Activated CD4-positive, alpha-beta T cell treated with anti-CD3 and anti-CD28 coated beads, Interleukin-2, amount 10 ng/mL, durations not matched to agents 24 days and 14 days (primary cell): Measurements from ENCODE around the gene TNFRSF21. TPM values are rescaled to one million over a fixed set of nuclear protein-coding genes. Genes with fewer than 3 reads are reported as not detected.

Experiments used
- DNase-seq: peaks from one replicate; pipeline ENCODE4 v3.0.0; 2022
- H3K27ac Mint-ChIP-seq: one replicate; pipeline ENCODE4 v1.8.0; 2022; ENCODE audit warnings: mild to moderate bottlenecking, mixed read lengths
- H3K27me3 Mint-ChIP-seq: one replicate; pipeline ENCODE4 v1.8.0; 2022; ENCODE audit warnings: mixed read lengths
- H3K36me3 Mint-ChIP-seq: one replicate; pipeline ENCODE4 v1.8.0; 2022; ENCODE audit warnings: low read depth, mild to moderate bottlenecking, mixed read lengths
- H3K4me1 Mint-ChIP-seq: one replicate; pipeline ENCODE4 v1.8.0; 2021; ENCODE audit warnings: mixed read lengths
- H3K4me3 Mint-ChIP-seq: one replicate; pipeline ENCODE4 v1.8.0; 2022; ENCODE audit warnings: mild to moderate bottlenecking, moderate library complexity, mixed read lengths
- H3K9me3 Mint-ChIP-seq: one replicate; pipeline ENCODE4 v1.8.0; 2021; ENCODE audit warnings: mixed read lengths
- intact Hi-C: fragments of 100-400 bp; cut with micrococcal nuclease; formaldehyde crosslinking; loops from one replicate; pipeline ENCODE4 v1.15.1; 2023
- total RNA-seq: library from RNA; stranded (reverse); gene quantifications from 2 replicates; pipeline ENCODE4 v1.2.3, GENCODE V29; 2022

Gene TNFRSF21, protein sequence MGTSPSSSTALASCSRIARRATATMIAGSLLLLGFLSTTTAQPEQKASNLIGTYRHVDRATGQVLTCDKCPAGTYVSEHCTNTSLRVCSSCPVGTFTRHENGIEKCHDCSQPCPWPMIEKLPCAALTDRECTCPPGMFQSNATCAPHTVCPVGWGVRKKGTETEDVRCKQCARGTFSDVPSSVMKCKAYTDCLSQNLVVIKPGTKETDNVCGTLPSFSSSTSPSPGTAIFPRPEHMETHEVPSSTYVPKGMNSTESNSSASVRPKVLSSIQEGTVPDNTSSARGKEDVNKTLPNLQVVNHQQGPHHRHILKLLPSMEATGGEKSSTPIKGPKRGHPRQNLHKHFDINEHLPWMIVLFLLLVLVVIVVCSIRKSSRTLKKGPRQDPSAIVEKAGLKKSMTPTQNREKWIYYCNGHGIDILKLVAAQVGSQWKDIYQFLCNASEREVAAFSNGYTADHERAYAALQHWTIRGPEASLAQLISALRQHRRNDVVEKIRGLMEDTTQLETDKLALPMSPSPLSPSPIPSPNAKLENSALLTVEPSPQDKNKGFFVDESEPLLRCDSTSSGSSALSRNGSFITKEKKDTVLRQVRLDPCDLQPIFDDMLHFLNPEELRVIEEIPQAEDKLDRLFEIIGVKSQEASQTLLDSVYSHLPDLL
- total RNA-seq: 3.8 and 4.2 TPM in 2 replicates

GRCh38 chr6:47309291-47310130 lies at the start of gene TNFRSF21:
Gene TNFRSF21 (minus strand): TSS chr6:47309905. CDS start chr6:47309511, 394 bp downstream.
- peaks cover 56% of the 10 kb centered on the region for H3K27me3 Mint-ChIP-seq
- H3K27ac Mint-ChIP-seq: peak within 1 kb of the TSS; percentile 58
- H3K36me3 Mint-ChIP-seq: no peaks in the 10 kb centered on the region
- peak; percentile 95 for DNase-seq
- H3K9me3 Mint-ChIP-seq: no peaks in the 10 kb centered on the region
- H3K4me1 Mint-ChIP-seq: peaks cover 9% of the 10 kb centered on the region
- intact Hi-C loops: loop anchor here (1.0 to 5.0 kb wide), 3 partner anchors 212 to 460 kb away; no protein-coding TSS in a partner anchor
- H3K4me3 Mint-ChIP-seq: peak within 1 kb of the TSS; percentile 64

- no peak overlapping the region for H3K27ac Mint-ChIP-seq
- peaks cover 13% of the 10 kb centered on the region for H3K27me3 Mint-ChIP-seq
- DNase-seq: no peak
- H3K36me3 Mint-ChIP-seq: no peaks in the 10 kb centered on the region
- intact Hi-C loops: no loop called here
- no peak overlapping the region for H3K4me3 Mint-ChIP-seq
- H3K4me1 Mint-ChIP-seq: no peaks in the 10 kb centered on the region
- H3K9me3 Mint-ChIP-seq: no peaks in the 10 kb centered on the region
These were observed 48.9 kb upstream of the TNFRSF21 start for GRCh38 chr6:47358440-47359225.

GRCh38 chr6:47357827-47358226 lies 48.1 kb upstream of the TNFRSF21 start:
- Mint-ChIP-seq H3K4me3 (no peak overlapping the region), H3K27me3 (peaks cover 12% of the 10 kb centered on the region), H3K27ac (no peak overlapping the region), H3K36me3 (no peaks in the 10 kb centered on the region), H3K9me3 (no peaks in the 10 kb centered on the region), H3K4me1 (no peaks in the 10 kb centered on the region)
- intact Hi-C loops: no loop called here
- no peak for DNase-seq

GRCh38 chr6:47355496-47355895 lies 45.8 kb upstream of the TNFRSF21 start:
- Mint-ChIP-seq H3K9me3 (no peaks in the 10 kb centered on the region), H3K27ac (no peak overlapping the region), H3K36me3 (no peaks in the 10 kb centered on the region), H3K4me3 (no peak overlapping the region), H3K27me3 (peaks cover 12% of the 10 kb centered on the region), H3K4me1 (no peaks in the 10 kb centered on the region)
- DNase-seq: no peak
- intact Hi-C loops: no loop called here

- Mint-ChIP-seq H3K9me3 (no peaks in the 10 kb centered on the region), H3K36me3 (no peaks in the 10 kb centered on the region), H3K4me1 (no peaks in the 10 kb centered on the region), H3K27me3 (peaks cover 6% of the 10 kb centered on the region), H3K4me3 (no peak overlapping the region), H3K27ac (no peak overlapping the region)
- no peak for DNase-seq
- intact Hi-C loops: no loop called here
These were observed 44.2 kb upstream of the TNFRSF21 start for GRCh38 chr6:47353871-47354270.

- Mint-ChIP-seq H3K4me1 (no peaks in the 10 kb centered on the region), H3K4me3 (no peak overlapping the region), H3K9me3 (no peaks in the 10 kb centered on the region), H3K27me3 (peaks cover 4% of the 10 kb centered on the region), H3K27ac (no peak overlapping the region), H3K36me3 (no peaks in the 10 kb centered on the region)
- intact Hi-C loops: no loop called here
- no peak for DNase-seq
These were observed 43.3 kb upstream of the TNFRSF21 start for GRCh38 chr6:47352966-47353365.

- H3K36me3 Mint-ChIP-seq: no peaks in the 10 kb centered on the region
- H3K4me3 Mint-ChIP-seq: no peak overlapping the region
- no peaks in the 10 kb centered on the region for H3K4me1 Mint-ChIP-seq
- no peak for DNase-seq
- no peaks in the 10 kb centered on the region for H3K9me3 Mint-ChIP-seq
- H3K27ac Mint-ChIP-seq: no peak overlapping the region
- intact Hi-C loops: no loop called here
- H3K27me3 Mint-ChIP-seq: peaks cover 2% of the 10 kb centered on the region
These were observed 42.7 kb upstream of the TNFRSF21 start for GRCh38 chr6:47352194-47352920.

GRCh38 chr6:47351621-47352020 lies 41.9 kb upstream of the TNFRSF21 start:
- intact Hi-C loops: no loop called here

GRCh38 chr6:47349931-47350330 lies 40.2 kb upstream of the TNFRSF21 start:
- no peaks in the 10 kb centered on the region for H3K9me3 Mint-ChIP-seq
- H3K27ac Mint-ChIP-seq: no peak overlapping the region
- DNase-seq: no peak
- H3K4me1 Mint-ChIP-seq: no peaks in the 10 kb centered on the region
- H3K27me3 Mint-ChIP-seq: peaks cover 2% of the 10 kb centered on the region
- intact Hi-C loops: no loop called here
- H3K36me3 Mint-ChIP-seq: no peaks in the 10 kb centered on the region
- H3K4me3 Mint-ChIP-seq: no peak overlapping the region

More at GRCh38 chr6:47351621-47352020, 41.9 kb upstream of the TNFRSF21 start:
- Mint-ChIP-seq H3K9me3 (no peaks in the 10 kb centered on the region), H3K4me1 (no peaks in the 10 kb centered on the region), H3K27me3 (peaks cover 2% of the 10 kb centered on the region), H3K4me3 (no peak overlapping the region), H3K36me3 (no peaks in the 10 kb centered on the region), H3K27ac (no peak overlapping the region)
- DNase-seq: no peak

DNA sequence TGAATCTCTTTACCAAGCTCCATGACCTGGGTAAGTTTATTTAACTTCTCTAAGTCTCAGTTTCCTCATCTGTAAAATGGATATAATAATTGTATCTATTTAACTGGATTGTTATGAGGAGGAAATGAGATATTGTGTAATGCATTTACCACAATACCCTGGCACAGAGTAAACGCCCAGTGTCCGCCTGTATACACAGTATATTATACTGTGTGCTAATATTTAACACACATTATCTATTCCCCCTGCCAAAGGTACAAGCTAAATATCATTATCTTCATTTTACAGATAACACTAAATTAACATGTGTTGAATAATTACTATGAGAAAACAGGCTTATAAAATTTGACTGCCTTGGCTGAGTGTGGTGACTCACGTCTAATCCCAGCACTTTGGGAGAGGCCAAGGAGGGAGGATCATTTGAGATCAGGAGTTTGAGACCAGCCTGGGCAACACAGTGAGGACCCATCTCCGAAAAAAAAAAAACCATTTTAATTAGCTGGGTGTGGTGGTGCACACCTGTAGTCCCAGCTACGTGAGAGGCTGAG lies 38.7 kb upstream of the TNFRSF21 start:
- intact Hi-C loops: no loop called here
- H3K27me3 Mint-ChIP-seq: peaks cover 1% of the 10 kb centered on the region
- H3K9me3 Mint-ChIP-seq: no peaks in the 10 kb centered on the region
- no peaks in the 10 kb centered on the region for H3K36me3 Mint-ChIP-seq
- no peak overlapping the region for H3K4me3 Mint-ChIP-seq
- DNase-seq: no peak
- H3K4me1 Mint-ChIP-seq: no peaks in the 10 kb centered on the region
- H3K27ac Mint-ChIP-seq: no peak overlapping the region

GRCh38 chr6:47345761-47346160 lies 36.1 kb upstream of the TNFRSF21 start:
- no peak for DNase-seq
- Mint-ChIP-seq H3K4me3 (no peak overlapping the region), H3K27ac (no peak overlapping the region), H3K9me3 (no peaks in the 10 kb centered on the region), H3K36me3 (no peaks in the 10 kb centered on the region), H3K4me1 (no peaks in the 10 kb centered on the region), H3K27me3 (peaks cover 2% of the 10 kb centered on the region)
- intact Hi-C loops: no loop called here

- H3K4me3 Mint-ChIP-seq: no peak overlapping the region
- H3K27ac Mint-ChIP-seq: no peak overlapping the region
- no peaks in the 10 kb centered on the region for H3K9me3 Mint-ChIP-seq
- intact Hi-C loops: no loop called here
- no peaks in the 10 kb centered on the region for H3K4me1 Mint-ChIP-seq
- H3K36me3 Mint-ChIP-seq: no peaks in the 10 kb centered on the region
- H3K27me3 Mint-ChIP-seq: peaks cover 2% of the 10 kb centered on the region
- DNase-seq: no peak
These were observed 34.3 kb upstream of the TNFRSF21 start for GRCh38 chr6:47344022-47344421.
